ENCODE data around the gene MYO18A.

MYO18A gene

DNA sequence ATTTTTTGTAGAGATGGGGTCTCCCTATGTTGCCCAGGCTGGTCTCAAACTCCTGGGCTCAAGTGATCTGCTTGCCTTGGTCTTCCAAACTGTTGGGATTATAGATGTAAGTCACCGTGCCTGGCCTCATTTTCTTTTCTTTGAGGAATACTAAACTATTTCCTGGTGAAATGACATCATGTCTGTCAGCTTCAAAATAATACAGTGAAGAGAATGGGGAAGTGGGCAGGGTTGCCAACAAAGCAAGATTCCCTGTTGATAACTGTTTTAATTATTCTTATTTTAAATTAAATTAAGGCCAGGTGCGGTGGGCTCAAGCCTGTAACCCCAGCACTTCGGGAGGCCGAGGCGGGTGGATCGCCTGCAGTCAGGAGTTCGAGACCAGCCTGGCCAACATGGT, 116.2 kb downstream of the MYO18A start:
- H3K9me3 ChIP-seq (ENCODE audit: insufficient read depth, low read length): no peaks in the 10 kb centered on the region
- no peaks in the 10 kb centered on the region for H3K27me3 ChIP-seq (ENCODE audit: insufficient read depth, insufficient read length)
- H3K4me1 ChIP-seq (ENCODE audit: insufficient read depth, insufficient read length): peaks cover 3% of the 10 kb centered on the region
- DNase-seq (ENCODE audit: low read depth, low spot score): no peak
- H3K9ac ChIP-seq (ENCODE audit: insufficient read length, low read depth): no peak overlapping the region
- no peaks in the 10 kb centered on the region for H3K36me3 ChIP-seq (ENCODE audit: insufficient read depth, insufficient read length, low read length)
- TF ChIP-seq ZNF274 (IDR thresholded peaks at IDR 0.05; ENCODE audit: low read depth, low read length) (no peak), SUZ12 (IDR thresholded peaks at IDR 0.05; ENCODE audit: extremely low read depth, insufficient read depth, insufficient read length) (no peak), YY1 (IDR thresholded peaks at IDR 0.05; ENCODE audit: insufficient read depth, insufficient read length) (no peak)
- H3K4me3 ChIP-seq (ENCODE audit: insufficient read length, low read depth): no peak overlapping the region

DNA sequence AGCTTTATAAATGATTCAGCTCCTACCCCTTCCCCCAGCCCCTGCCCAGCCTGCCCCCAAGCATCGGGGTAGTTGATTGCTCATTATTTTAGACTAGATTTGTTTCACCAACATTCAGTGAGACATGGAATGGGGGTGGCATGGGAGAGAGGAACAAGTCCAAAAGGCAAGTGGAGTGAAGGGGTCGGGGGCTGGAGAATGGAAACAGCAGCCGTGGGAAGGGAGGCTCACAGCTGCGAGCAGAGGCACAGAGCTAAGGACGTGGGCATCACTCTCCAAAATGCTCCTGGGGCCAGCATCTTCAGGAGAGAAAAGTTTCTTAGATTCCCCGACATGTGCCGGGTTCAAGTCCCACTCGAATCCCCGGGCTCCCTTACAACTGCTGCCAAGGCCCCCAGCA, 118.0 kb downstream of the MYO18A start:
- H3K36me3 ChIP-seq (ENCODE audit: insufficient read depth, insufficient read length, low read length): no peaks in the 10 kb centered on the region
- H3K4me1 ChIP-seq (ENCODE audit: insufficient read depth, insufficient read length): peaks cover 3% of the 10 kb centered on the region
- H3K9me3 ChIP-seq (ENCODE audit: insufficient read depth, low read length): no peaks in the 10 kb centered on the region
- TF ChIP-seq ZNF274 (IDR thresholded peaks at IDR 0.05; ENCODE audit: low read depth, low read length): no peak
- TF ChIP-seq YY1 (IDR thresholded peaks at IDR 0.05; ENCODE audit: insufficient read depth, insufficient read length): no peak
- TF ChIP-seq SUZ12 (IDR thresholded peaks at IDR 0.05; ENCODE audit: extremely low read depth, insufficient read depth, insufficient read length): no peak
- no peak overlapping the region for H3K4me3 ChIP-seq (ENCODE audit: insufficient read length, low read depth)
- H3K27me3 ChIP-seq (ENCODE audit: insufficient read depth, insufficient read length): no peaks in the 10 kb centered on the region
- DNase-seq (ENCODE audit: low read depth, low spot score): no peak
- H3K9ac ChIP-seq (ENCODE audit: insufficient read length, low read depth): no peak overlapping the region

DNA sequence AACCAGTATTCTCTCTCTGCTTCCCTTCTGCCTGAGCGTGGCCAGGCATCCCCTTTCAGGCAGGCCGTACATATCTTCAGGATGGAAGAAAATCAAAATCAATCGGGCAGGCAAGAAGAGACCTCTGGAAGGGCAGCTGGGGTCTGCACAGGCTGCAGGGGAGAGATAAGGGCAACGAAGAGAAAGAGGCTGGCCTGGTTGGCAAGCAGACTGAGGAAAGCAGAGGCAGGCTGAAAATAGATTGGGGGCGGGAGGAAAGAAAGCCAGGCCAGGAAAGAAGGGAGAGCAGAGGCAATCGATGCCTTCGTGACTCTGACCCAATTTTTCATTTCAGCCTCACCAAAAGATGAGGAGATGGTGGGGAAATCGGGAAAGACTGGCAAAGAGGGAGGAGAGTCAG, 119.2 kb downstream of the MYO18A start:
- no peak for DNase-seq (ENCODE audit: low read depth, low spot score)
- H3K9me3 ChIP-seq (ENCODE audit: insufficient read depth, low read length): no peaks in the 10 kb centered on the region
- H3K9ac ChIP-seq (ENCODE audit: insufficient read length, low read depth): no peak overlapping the region
- H3K4me3 ChIP-seq (ENCODE audit: insufficient read length, low read depth): no peak overlapping the region
- peaks cover 3% of the 10 kb centered on the region for H3K4me1 ChIP-seq (ENCODE audit: insufficient read depth, insufficient read length)
- TF ChIP-seq YY1 (IDR thresholded peaks at IDR 0.05; ENCODE audit: insufficient read depth, insufficient read length): no peak
- no peaks in the 10 kb centered on the region for H3K36me3 ChIP-seq (ENCODE audit: insufficient read depth, insufficient read length, low read length)
- H3K27me3 ChIP-seq (ENCODE audit: insufficient read depth, insufficient read length): no peaks in the 10 kb centered on the region

DNA sequence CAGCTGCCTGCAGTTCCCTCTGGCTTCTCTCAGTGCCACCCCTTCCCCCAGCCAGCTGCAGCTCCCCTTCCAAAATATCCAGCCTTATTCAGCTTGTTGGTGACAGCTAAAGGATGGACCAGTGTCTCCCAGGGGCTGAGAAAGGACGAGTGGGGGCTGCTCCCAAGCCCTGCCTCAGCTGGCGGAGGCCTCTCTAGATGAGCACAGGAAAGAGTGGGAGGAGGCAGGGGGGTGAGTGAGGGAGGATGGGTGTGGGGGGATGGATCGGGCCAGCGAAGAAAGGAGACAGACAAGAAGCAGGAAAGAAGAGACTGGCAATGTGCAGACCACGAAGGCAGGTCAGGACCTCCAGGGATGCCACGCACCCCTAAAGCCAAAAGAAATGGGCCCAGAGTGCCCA, 119.7 kb downstream of the MYO18A start:
- DNase-seq (ENCODE audit: low read depth, low spot score): no peak
- peaks cover 3% of the 10 kb centered on the region for H3K4me1 ChIP-seq (ENCODE audit: insufficient read depth, insufficient read length)

DNA sequence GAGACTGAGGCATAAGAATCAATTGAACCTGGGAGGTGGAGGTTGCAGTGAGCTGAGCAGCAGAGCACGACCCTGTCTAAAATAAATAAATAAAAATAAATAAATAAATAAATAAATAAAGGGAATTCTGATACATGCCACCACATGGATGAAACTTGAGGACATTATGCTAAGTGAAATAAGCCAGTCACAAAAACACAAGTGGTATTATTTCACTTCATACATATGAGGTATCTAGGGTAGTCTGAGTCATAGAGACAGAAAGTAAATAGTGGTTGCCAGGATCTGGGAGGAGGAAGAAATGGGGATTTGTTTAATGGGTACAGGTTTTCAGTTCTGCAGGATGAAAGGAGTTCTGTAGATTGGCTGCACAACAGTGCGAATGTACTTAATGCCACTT, 120.9 kb downstream of the MYO18A start:
- Histone ChIP-seq H3K9ac (ENCODE audit: insufficient read length, low read depth) (no peak overlapping the region), H3K4me3 (ENCODE audit: insufficient read length, low read depth) (no peak overlapping the region), H3K36me3 (ENCODE audit: insufficient read depth, insufficient read length, low read length) (peaks cover 5% of the 10 kb centered on the region), H3K4me1 (ENCODE audit: insufficient read depth, insufficient read length) (peaks cover 8% of the 10 kb centered on the region), H3K9me3 (ENCODE audit: insufficient read depth, low read length) (no peaks in the 10 kb centered on the region), H3K27me3 (ENCODE audit: insufficient read depth, insufficient read length) (no peaks in the 10 kb centered on the region)
- DNase-seq (ENCODE audit: low read depth, low spot score): no peak
- TF ChIP-seq ZNF274 (IDR thresholded peaks at IDR 0.05; ENCODE audit: low read depth, low read length) (no peak), SUZ12 (IDR thresholded peaks at IDR 0.05; ENCODE audit: extremely low read depth, insufficient read depth, insufficient read length) (no peak), YY1 (IDR thresholded peaks at IDR 0.05; ENCODE audit: insufficient read depth, insufficient read length) (no peak)

More for the DNA sequence above, 119.7 kb downstream of the MYO18A start:
- Histone ChIP-seq H3K36me3 (ENCODE audit: insufficient read depth, insufficient read length, low read length) (no peaks in the 10 kb centered on the region), H3K4me3 (ENCODE audit: insufficient read length, low read depth) (no peak overlapping the region), H3K27me3 (ENCODE audit: insufficient read depth, insufficient read length) (no peaks in the 10 kb centered on the region), H3K9ac (ENCODE audit: insufficient read length, low read depth) (no peak overlapping the region), H3K9me3 (ENCODE audit: insufficient read depth, low read length) (no peaks in the 10 kb centered on the region)
- TF ChIP-seq ZNF274 (IDR thresholded peaks at IDR 0.05; ENCODE audit: low read depth, low read length) (no peak), SUZ12 (IDR thresholded peaks at IDR 0.05; ENCODE audit: extremely low read depth, insufficient read depth, insufficient read length) (no peak), YY1 (IDR thresholded peaks at IDR 0.05; ENCODE audit: insufficient read depth, insufficient read length) (no peak)

DNA sequence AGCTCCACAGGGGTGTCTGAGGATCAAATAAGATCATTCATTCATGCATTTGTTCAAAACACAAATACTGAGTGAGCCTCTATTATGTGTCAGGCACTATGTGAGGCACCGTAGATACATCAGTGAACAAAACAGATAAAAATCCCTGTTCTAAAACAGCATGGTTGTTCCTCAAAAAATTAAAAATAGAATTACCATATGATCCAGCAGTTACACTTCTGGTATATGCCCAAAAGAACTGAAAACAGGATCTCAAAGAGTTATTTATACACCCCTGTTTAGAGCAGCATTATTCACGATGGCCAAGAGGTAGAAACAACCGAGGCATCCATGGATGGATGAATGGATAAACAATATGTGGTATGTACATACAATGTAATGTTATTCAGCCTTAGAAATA, 121.8 kb downstream of the MYO18A start:
- H3K27me3 ChIP-seq (ENCODE audit: insufficient read depth, insufficient read length): no peaks in the 10 kb centered on the region
- no peak overlapping the region for H3K9ac ChIP-seq (ENCODE audit: insufficient read length, low read depth)
- H3K4me3 ChIP-seq (ENCODE audit: insufficient read length, low read depth): no peak overlapping the region
- H3K9me3 ChIP-seq (ENCODE audit: insufficient read depth, low read length): no peaks in the 10 kb centered on the region
- DNase-seq (ENCODE audit: low read depth, low spot score): no peak
- H3K36me3 ChIP-seq (ENCODE audit: insufficient read depth, insufficient read length, low read length): peaks cover 7% of the 10 kb centered on the region
- TF ChIP-seq SUZ12 (IDR thresholded peaks at IDR 0.05; ENCODE audit: extremely low read depth, insufficient read depth, insufficient read length): no peak
- no peak for TF ChIP-seq YY1 (IDR thresholded peaks at IDR 0.05; ENCODE audit: insufficient read depth, insufficient read length)
- TF ChIP-seq ZNF274 (IDR thresholded peaks at IDR 0.05; ENCODE audit: low read depth, low read length): no peak
- peaks cover 8% of the 10 kb centered on the region for H3K4me1 ChIP-seq (ENCODE audit: insufficient read depth, insufficient read length)

DNA sequence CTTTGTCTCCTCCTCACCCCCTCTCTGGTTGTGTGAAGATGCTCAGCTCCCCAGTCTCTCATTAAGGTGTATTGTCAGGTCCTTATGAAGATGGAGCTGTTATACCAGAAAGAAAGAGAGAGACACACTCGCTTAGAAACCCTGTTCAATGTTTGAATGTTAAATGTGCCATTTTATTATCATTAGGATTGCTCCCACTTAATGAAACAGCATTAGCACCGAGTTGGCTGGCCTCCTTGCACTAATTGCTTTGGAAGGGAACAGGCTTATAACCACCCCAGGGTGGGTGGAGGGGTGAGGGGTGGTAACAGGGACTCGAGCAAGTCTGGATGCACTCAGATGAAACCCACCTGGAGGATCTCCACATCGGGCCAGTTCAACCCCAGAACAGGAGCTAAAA, 122.8 kb downstream of the MYO18A start:
- Histone ChIP-seq H3K27me3 (ENCODE audit: insufficient read depth, insufficient read length) (no peaks in the 10 kb centered on the region), H3K4me1 (ENCODE audit: insufficient read depth, insufficient read length) (peaks cover 8% of the 10 kb centered on the region), H3K4me3 (ENCODE audit: insufficient read length, low read depth) (no peak overlapping the region), H3K9me3 (ENCODE audit: insufficient read depth, low read length) (no peaks in the 10 kb centered on the region), H3K9ac (ENCODE audit: insufficient read length, low read depth) (no peak overlapping the region), H3K36me3 (ENCODE audit: insufficient read depth, insufficient read length, low read length) (peaks cover 11% of the 10 kb centered on the region)
- TF ChIP-seq YY1 (IDR thresholded peaks at IDR 0.05; ENCODE audit: insufficient read depth, insufficient read length) (no peak), ZNF274 (IDR thresholded peaks at IDR 0.05; ENCODE audit: low read depth, low read length) (no peak), SUZ12 (IDR thresholded peaks at IDR 0.05; ENCODE audit: extremely low read depth, insufficient read depth, insufficient read length) (no peak)
- DNase-seq (ENCODE audit: low read depth, low spot score): no peak

DNA sequence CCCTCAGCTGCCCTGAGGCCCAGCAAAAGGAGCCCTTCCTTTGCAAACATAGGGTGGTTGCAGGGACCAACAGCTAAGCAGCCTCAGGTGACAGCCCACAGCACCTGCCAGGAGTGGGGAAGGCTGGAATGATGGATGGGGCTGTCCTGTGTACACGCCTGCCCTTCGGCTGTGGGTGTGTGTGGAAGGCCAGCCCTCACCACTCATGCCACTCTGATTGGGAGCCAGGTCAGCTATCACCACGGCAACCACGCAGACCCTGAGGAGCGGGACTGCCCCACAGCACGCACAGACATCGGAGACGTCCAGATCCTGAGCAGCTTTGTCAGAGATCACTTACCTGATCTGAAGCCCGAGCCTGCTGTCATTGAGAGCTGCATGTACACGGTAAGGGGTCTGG, 125.4 kb downstream of the MYO18A start:
- TF ChIP-seq YY1 (IDR thresholded peaks at IDR 0.05; ENCODE audit: insufficient read depth, insufficient read length) (no peak), ZNF274 (IDR thresholded peaks at IDR 0.05; ENCODE audit: low read depth, low read length) (no peak), SUZ12 (IDR thresholded peaks at IDR 0.05; ENCODE audit: extremely low read depth, insufficient read depth, insufficient read length) (no peak)
- no peaks in the 10 kb centered on the region for H3K27me3 ChIP-seq (ENCODE audit: insufficient read depth, insufficient read length)
- no peak for DNase-seq (ENCODE audit: low read depth, low spot score)

More for the DNA sequence above, 125.4 kb downstream of the MYO18A start:
- H3K4me1 ChIP-seq (ENCODE audit: insufficient read depth, insufficient read length): peaks cover 12% of the 10 kb centered on the region
- H3K9ac ChIP-seq (ENCODE audit: insufficient read length, low read depth): no peak overlapping the region
- no peak overlapping the region for H3K4me3 ChIP-seq (ENCODE audit: insufficient read length, low read depth)
- H3K36me3 ChIP-seq (ENCODE audit: insufficient read depth, insufficient read length, low read length): peaks cover 11% of the 10 kb centered on the region
- no peaks in the 10 kb centered on the region for H3K9me3 ChIP-seq (ENCODE audit: insufficient read depth, low read length)
